Regular cardiac myocyte (primary cell): ENCODE results near the gene LCE1E. TPM values are rescaled to one million over a fixed set of nuclear protein-coding genes. Genes with fewer than 3 reads are reported as not detected.

Experiments used
- total RNA-seq: library from RNA; depleted of rRNA; stranded (reverse); fragments of >200 nt; gene quantifications from 2 replicates; pipeline ENCODE4 v1.2.3, GENCODE V29; 2014

The LCE1E gene
- total RNA-seq, result not detected in 2 replicates

DNA sequence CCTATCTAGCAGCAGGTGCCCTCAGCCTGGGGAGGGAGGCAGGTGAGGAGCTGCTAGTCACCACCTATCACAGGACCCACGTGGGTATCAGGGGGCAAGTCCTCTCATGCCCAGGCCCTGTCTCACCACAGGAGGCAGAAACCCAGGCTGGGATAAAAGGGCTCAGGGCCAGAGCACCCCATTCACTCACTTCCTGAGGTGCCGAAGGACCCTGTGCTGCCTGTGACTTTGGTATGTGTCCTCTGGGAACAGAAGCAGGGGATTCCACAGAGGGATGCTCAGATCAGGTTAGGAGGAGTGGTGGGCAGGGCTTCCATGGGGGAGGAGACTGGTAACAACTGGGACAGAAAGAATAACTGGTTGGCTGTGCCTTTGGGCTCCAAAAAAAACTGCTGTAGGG, at the start of gene LCE1E:
LCE1E (plus strand) TSS at position 181 of the 400 bp plus-strand sequence. CDS start 1,043 bp downstream, outside the sequence.

GRCh38 chr1:152757747-152758146, 28.3 kb upstream of the LCE1E start, which contains the start of gene KPRP:
TSS of gene KPRP (plus strand) at chr1:152758025. CDS start at chr1:152759589, 1,564 bp downstream.

DNA sequence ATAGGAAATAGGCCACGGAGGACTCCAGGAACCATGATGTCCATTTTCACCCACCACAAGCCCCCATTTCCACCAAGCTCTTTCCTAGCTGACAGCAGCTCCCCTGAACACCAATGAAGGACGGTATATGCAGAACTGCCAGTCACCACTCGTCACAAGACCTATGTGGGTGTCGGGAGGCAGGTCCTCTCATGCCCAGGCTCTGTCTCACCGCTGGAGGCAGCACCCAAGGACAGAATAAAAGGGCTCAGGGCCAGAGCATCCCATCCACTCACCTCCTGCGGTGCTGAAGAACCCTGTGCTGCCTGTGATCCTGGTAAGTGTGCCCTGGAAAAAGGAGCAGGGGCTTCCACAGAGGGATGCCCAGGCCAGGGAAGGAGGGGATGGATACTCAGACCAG, 11.2 kb upstream of the LCE1E start, which contains the start of gene LCE1F:
LCE1F (plus strand) TSS at position 266 of the 400 bp plus-strand sequence. CDS start 1,232 bp downstream, outside the sequence.

GRCh38 chr1:152796421-152796820, 10.4 kb downstream of the LCE1E start, which contains the start of gene LCE1D:
TSS of gene LCE1D (plus strand) at chr1:152796721. CDS start at chr1:152797795, 1,074 bp downstream.

DNA sequence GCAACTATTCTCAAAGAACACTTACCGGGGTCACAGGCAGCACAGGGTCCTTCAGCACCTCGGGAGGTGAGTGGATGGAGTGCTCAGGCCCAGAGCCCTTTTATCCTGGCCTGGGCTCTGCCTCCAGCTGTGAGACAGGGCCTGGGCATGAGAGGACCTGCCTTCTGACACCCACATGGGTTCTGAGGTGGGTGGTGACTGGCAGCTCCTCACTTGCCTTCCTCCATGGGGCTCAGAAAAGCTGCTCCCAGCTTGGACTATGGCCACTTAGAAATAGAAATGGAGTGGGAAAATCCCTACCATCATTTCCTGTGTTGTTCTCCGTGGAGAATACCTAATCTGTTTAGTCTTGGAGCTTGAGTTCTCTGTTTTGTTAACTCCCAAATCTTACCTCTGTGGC, 20.5 kb downstream of the LCE1E start, which contains the start of gene LCE1C:
LCE1C (minus strand) TSS at position 76 of the 400 bp plus-strand sequence. CDS start 1,173 bp downstream, outside the sequence.

DNA sequence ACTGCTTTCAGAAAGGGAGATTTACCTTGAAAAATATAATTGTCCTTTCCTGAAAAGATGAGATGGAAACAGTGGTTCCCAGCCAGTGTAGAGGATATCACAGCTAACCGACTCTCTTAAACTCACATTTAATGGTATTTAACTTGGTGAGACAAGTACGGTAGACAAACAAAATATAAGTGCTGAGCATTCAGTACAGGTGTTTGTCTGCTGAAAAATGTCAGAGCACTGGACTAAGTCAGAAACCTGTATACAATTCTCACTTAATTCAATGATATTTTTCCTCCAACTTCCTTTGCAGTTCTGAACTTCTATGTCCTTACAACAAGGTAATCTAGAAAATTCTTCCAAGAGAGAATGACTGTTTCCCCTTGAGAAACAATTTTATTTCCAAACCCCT, 25.6 kb downstream of the LCE1E start, which contains the start of gene LCE1B:
LCE1B (plus strand) TSS at position 301 of the 400 bp plus-strand sequence. CDS start 476 bp downstream, outside the sequence.

DNA sequence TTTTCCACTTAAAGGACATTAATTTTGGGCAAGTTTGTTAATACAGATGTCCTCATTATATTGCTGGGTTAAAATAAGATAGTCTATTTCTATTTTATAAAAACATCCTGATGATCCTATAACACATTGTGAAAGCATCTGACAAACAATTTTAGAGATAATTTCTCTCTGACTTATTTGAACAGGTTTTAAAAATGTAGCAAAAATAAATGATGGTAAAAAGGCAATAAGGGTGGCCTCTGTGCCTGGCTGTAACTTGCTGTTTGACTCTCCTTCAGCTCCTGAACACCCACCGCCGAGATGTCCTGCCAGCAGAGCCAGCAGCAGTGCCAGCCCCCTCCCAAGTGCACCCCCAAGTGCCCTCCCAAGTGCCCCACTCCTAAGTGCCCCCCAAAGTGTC, 41.1 kb downstream of the LCE1E start, which contains the start of gene LCE1A:
LCE1A (plus strand) TSS at position 301 of the 400 bp plus-strand sequence; CDS start at position 301, 0 bp downstream.

Other genes starting within 250 kb of the LCE1E start
- not detected in 2 replicates for gene LCE3E, start 219.5 kb upstream of the LCE1E start, total RNA-seq
- gene LCE3D, start 205.7 kb upstream of the LCE1E start, total RNA-seq, result not detected in 2 replicates
- gene LCE3C, start 186.0 kb upstream of the LCE1E start, total RNA-seq, result not detected in 2 replicates
- not detected in 2 replicates for gene LCE3B, start 172.4 kb upstream of the LCE1E start, total RNA-seq
- gene LCE3A, start 163.2 kb upstream of the LCE1E start, total RNA-seq, result not detected in 2 replicates
- gene LCE2D, start 122.9 kb upstream of the LCE1E start, total RNA-seq, result not detected in 2 replicates
- not detected in 2 replicates for gene LCE2C, start 111.0 kb upstream of the LCE1E start, total RNA-seq
- gene LCE2B, start 100.1 kb upstream of the LCE1E start, total RNA-seq, result not detected in 2 replicates
- gene LCE2A, start 87.9 kb upstream of the LCE1E start, total RNA-seq, result not detected in 2 replicates
- gene LCE4A, start 78.1 kb upstream of the LCE1E start, total RNA-seq, result not detected in 2 replicates
- gene KPRP, start 28.2 kb upstream of the LCE1E start, total RNA-seq, result not detected in 2 replicates
- gene LCE1F, start 11.1 kb upstream of the LCE1E start, total RNA-seq, result not detected in 2 replicates
- not detected in 2 replicates for gene LCE1D, start 10.5 kb downstream of the LCE1E start, total RNA-seq
- not detected in 2 replicates for gene LCE1C, start 20.4 kb downstream of the LCE1E start, total RNA-seq
- not detected in 2 replicates for gene LCE1B, start 25.7 kb downstream of the LCE1E start, total RNA-seq
- gene LCE1A, start 41.2 kb downstream of the LCE1E start, total RNA-seq, result not detected in 2 replicates
- not detected in 2 replicates for gene LCE6A, start 56.6 kb downstream of the LCE1E start, total RNA-seq
- gene LCE7A, start 73.7 kb downstream of the LCE1E start, total RNA-seq, result not detected in 2 replicates
- not detected in 2 replicates for gene SMCP, start 92.1 kb downstream of the LCE1E start, total RNA-seq
- gene IVL, start 122.3 kb downstream of the LCE1E start, total RNA-seq, result not detected in 2 replicates
- not detected in 2 replicates for gene SPRR5, start 160.9 kb downstream of the LCE1E start, total RNA-seq
- gene SPRR4, start 184.4 kb downstream of the LCE1E start, total RNA-seq, result not detected in 2 replicates
- not detected in 2 replicates for gene SPRR1A, start 197.8 kb downstream of the LCE1E start, total RNA-seq
- gene SPRR3, start 215.5 kb downstream of the LCE1E start, total RNA-seq, result not detected in 2 replicates
- gene SPRR1B, start 244.9 kb downstream of the LCE1E start, total RNA-seq, result not detected in 2 replicates